GM21723 (cell line): ENCODE results near the gene TRAF3.
A peak's percentile ranks its signal among the peaks of the same experiment; 100 is the strongest.
"Not testable (repeated sequence)": the region's sequence is repeated elsewhere in the genome, so short reads cannot be mapped to it uniquely, and the experiment has no call there.

Experiments used
- ATAC-seq: cut with Tn5 transposase; IDR thresholded peaks from one replicate; pipeline ENCODE4 v1.9.1; 2021; ENCODE audit warnings: mild to moderate bottlenecking, moderate library complexity; ENCODE audit not compliant: unreplicated experiment

TRAF3 gene

GRCh38 chr14:102751088-102751487 lies 26.2 kb upstream of the TRAF3 start:
- ATAC-seq, result no peak

- no peak for ATAC-seq
Observed at GRCh38 chr14:102752239-102752847, 24.9 kb upstream of the TRAF3 start.

DNA sequence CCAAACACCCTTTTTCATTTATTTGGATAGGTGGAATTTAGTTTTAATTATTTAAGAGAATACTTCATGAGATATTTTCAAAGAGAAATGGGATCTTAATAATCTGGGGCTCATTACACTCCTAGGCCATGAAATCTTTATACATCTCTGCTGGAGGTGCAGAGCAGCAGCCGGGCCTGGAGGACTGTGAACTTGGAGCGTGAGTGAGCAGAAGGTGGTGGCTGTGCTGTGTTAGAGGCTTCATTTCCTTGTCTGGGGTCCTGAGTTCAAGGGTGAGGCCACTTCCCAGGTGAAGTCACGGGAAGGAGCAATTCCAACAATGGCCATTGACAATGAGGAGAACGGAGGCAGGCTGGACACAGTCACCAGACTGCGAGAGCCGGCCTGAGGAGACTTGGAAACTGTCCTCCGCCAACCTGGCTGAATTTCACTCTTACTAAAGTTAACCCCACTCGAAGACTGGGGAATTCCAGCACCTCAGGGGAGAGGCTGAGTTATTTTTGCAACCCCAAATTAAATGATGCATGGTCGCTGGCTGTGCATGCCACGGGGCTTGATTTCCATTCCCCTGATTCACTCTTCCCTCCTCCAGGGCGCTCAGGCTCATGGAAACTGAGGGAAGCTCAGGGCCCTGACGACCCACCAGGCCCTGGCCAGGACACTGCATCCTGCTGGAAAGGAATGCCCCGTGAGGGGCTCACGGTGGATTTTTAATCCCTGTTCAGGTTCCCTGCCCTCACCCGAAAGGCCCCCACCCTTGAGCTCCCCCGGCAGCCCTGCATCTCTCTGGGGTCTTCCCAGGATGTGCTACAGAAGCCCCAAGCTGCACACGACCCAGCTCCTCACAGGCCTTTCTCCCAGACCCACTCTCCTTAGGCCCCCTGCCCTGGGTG lies 22.6 kb upstream of the TRAF3 start:
- ATAC-seq, result no peak

DNA sequence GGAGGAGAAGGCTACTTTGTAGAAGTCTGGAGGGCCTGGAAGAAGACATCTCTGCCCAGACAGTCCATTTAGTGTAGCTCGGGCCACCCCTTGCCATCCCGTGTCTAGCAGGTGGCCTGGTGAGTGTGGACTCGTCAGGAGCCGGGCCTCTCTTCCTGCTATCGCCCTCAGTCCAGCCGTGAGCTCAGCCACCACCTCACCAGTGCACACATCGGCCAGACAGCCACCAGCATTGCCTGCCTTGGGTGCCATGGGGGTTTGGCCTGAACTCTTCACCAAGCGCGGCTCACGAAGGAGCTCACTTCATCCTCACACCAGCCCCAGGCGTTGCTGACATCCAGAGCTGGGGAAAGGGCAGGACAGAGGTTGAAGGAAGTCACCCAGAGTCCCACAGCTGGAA lies 19.6 kb upstream of the TRAF3 start:
- ATAC-seq, result no peak

DNA sequence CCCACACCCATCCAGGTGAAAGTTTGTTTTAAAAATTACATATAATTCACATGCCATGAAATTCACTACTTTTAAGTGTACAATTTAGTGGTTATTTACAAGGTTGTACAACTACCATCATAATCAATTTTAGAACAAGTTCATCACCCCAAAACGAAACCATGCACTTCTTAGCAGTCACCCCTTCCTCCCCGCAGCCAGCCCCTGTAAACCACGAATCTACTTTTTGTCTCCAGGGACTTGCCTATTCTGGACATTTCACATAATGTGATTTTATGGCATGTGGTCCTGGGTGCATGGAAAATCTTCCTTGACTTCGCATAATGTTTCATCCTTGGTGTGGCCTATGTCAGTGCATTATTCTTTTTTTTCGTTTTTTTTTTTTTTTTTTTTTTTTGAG lies 19.2 kb upstream of the TRAF3 start:
- ATAC-seq, result no peak

DNA sequence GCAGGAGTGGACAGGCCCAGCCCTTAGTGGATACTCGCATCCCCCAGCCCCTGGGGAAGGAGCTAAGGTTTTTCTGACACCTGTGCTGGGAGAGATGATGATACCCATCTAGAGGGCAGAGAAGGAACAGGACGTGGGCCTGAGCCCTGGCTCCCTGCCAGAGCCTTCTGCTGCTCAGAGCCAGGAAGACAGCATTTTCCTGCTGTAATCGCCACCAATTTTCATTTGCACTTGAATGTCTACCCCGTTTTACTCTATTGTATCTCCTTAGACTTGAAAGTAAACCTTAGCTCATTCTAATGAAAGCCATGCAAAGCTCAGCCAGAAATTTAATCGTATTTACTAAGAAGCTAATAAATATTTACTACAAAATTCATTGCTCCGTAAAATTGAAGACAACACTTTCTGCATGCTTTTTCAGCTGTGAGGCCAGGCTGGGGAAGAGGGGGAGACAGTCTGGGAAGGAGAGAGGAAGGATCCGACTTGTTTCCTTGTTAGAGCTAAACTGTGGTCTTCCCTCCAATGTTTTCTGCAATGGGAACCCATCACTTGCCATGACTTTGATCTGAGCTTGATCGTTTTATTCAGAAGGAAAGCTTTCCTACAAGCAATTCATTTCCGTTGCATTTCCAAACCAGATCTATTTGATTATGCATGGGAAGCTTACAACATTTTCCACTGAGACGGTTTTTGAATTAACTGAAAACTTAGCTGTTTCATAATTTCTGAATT lies 17.6 kb upstream of the TRAF3 start:
- ATAC-seq, result no peak

DNA sequence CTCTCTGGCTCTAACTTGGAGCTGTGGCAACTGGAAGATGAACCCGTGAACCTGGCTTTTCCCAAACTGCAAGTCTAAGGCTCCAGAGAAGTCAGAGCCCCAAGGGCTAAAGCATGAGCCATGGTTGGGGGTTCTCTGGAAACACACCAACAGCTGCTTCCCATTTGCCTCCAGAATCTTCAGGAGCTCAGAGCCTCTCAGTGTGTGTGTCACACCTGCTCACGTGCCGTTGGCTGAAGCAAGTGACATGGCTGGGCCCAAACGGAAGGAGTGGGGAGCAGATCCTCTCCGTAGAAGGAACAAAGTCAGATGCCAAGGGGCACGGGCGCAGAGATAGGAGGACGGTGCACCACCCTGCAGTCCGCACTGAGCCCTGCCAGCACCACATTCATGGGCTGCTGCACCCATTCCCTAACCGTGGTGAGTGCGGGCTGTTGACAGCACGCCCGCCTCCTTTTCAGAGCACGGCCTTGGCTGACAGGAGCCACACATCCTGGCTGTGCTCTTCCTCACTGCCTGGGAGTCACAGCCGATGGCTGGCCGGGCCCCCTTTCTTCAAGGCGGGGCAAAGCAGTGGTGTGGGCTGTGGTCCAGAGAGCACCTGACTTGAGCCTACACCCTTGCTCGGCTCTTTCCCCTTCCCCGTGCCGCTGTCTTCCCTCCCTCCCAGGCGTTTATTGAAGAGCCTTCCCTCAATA lies 16.6 kb upstream of the TRAF3 start:
- ATAC-seq, result no peak

- no peak for ATAC-seq
Observed at GRCh38 chr14:102761206-102761605, 16.0 kb upstream of the TRAF3 start.

- peak; percentile 53 for ATAC-seq
Observed at GRCh38 chr14:102764220-102764671, 13.0 kb upstream of the TRAF3 start.

DNA sequence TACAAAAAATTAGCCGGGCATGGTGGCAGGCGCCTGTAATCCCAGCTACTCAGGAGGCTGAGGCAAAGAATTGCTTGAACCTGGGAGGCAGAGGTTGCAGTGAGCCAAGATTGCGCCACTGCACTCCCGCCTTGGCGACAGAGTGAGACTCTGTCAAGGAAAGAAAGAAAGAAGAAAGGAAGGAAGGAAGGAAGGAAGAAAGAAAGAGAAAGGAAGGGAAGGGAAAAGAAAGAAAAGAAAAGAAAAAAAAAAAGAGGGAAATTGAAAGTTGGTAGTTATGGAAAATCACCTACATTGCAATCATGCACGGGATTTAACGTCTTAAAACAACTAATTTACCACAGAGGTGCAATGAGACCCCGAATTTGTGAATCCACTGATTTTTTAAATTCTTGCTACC lies 11.5 kb upstream of the TRAF3 start:
- not testable (repeated sequence) for ATAC-seq

DNA sequence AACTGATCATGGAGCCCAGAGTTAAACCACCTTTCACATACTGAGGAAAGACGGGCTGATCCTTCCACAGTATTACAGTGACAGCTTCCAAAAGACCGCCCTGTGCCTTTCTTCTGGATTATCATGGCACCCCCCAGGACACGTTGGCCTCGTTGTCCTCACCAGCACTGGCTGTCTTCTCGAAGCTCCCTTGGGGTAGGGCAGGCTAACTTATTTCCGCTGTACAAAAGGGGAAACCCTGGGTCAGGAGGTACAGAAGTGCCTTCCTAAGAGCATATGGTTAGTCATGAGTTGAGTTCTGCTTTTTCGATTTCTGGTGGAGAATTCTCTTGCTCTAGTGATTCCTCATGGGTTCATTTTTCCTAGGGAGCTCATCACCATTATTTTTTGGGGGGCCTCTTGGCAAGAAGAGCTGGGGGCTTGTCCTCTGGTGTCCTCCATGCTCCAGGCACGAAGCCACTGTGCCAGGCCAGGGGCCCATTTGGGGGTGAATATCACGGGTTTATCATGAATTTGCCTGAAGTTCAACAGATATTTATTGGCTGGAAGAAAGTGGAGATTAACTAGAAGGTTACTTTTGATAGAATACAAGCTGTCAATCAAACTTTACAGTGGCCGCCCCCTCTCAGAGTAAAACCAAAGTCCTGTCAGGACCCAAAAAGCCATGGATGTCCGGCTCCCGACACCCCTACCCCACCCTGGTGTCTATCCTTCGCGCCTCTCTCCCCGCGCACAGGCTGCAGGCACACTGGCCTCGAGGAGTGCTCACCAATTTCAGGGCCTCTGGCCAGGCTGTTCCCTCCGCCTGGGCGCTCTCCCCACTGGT lies 8.8 kb upstream of the TRAF3 start:
- peak; percentile 57 for ATAC-seq

DNA sequence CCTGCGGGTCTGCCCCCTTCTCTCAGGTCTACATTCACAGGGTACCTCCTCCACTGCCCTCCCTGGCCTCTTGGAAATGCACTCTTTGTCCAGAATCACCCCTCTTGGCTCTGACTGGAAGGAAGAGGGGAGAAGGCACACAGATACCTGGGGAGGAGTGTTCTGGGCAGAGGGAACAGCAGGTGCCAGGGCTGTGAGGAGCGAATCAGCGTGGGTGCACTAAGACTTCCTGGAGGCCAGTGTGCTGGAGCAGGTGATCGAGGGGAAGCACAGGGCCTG lies 8.3 kb upstream of the TRAF3 start:
- ATAC-seq, result no peak

DNA sequence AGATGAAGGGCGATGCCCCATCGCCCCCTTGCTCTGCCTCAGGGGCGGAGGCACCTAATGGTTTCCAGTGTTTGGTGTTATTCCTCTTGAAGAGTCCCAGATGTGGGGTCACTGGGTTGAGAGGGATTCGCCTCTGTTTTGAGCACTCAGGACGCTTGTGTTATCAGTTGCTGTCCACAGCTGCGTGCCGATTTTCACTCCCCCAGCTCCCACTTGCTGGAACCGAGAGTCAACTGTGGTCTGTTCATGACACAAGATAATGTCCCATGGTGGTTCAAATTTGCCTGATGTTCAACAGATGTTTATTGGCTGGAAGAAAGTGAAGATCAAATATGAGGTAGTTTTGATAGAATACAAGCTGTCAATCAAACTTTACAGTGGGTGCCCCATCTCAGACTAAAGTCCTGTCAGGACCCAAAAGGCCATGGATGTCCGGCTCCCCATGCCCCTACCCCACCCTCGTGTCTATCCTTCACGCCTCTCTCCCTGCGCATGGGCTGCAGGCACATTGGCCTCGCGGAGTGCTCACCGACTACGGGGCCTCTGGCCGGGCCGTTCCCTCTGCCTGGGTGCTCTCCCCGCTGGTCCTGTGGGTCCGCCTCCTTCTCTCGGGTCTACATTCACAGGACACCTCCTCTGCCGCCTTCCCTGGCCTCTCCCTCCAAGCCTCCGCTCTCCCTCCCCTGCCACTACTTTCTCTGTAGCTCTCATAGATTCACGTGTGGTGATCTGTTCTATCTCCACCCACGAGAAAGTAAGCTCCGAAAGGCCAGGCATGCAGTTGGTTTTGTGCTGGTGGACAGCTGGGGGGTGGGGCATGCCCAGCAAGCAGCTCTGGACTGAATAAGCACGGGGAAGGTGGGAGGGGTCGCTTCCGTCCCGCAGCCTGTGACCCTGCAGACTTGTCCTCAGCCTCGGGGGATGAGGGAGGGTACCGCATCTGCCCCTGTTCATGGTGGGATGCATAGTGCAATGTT lies 6.8 kb upstream of the TRAF3 start:
- ATAC-seq, result no peak

GRCh38 chr14:102771144-102771543 lies 6.1 kb upstream of the TRAF3 start:
- no peak for ATAC-seq

DNA sequence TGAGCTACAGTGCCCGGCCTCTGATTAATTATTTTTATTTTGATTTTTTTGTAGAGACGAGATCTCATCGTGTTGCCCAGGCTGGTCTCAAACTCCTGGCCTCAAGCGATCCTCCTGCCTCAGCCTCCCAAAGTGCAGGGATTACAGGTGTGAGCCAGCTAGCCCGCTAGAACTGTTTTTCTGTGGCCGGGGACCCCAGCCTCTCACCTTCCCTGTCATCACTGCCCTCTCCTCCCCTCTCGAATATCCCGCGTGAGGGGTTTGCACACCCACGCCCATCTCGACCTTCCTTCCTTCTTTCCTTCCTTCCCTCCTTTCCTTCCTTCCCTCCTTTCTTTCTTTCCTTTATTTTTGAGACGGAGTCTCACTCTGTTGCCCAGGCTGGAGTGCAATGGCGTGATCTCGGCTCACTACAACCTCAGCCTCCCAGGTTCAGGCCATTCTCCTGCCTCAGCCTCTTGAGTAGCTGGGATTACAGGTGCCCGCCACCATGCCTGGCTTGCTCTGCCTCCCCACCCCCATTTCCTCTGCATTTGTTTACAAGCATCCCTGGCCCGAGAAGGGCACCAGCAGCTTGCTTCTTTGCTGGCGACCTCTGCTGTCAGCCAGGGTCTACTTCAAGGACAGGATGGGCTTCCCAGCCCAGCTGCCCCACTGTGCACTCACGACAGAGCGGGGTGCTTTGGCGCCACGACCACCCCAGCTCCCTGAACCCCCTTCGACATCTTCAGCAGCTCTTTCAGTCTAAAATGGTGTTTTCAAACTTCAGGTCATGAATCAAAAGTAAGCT lies 4.3 kb upstream of the TRAF3 start:
- ATAC-seq, result no peak

- peak; percentile 40 for ATAC-seq
Observed at GRCh38 chr14:102774391-102775153, 2.7 kb upstream of the TRAF3 start.

DNA sequence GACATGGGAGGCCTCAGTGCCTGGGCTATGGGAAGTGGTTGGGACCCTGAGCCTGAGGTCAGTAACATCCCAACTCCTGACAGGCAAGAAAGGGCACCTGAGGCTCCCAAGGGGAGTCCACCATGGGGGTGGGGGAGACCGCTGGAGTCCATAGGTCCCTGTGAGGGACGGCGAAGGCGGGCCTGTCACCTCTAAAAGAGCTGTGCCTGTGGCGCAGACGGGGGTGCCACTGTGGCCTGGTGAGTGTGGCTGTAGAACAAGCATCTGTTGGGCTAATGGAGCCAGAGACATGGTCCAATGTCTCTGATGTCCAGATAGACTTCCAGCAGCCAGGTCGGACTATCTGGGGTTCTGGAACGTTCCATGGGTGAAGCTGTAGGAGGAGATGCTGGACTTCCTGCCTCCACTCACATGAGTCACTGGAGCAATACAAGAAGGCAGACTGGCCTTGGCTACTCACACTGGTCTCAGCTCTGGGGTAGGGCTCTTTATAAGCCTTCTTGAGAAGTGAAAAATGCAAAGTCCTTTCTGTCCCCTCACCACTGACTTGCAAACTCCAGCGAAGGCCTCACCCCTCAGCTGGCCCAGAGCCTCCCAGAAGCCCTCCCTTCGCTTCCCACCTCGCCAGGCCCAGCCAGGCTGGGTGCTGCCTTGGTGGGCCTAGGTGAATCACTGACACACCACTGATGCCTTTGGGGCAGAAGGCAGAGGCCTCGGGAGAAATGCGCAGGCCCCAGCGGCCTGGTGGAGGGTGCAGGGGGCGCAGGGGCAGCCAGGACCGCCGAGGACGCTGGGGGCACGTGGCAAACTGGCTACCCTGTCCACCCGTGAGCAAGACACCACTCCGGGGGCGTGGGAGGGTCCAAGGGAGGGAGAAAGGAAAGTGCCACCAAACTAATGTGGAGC lies 1.1 kb upstream of the TRAF3 start:
- no peak for ATAC-seq
